ENCODE results near the gene DDAH2.
A peak's percentile ranks its signal among the peaks of the same experiment; 100 is the strongest.
"Not testable (repeated sequence)": the region's sequence is repeated elsewhere in the genome, so short reads cannot be mapped to it uniquely, and the experiment has no call there.

The DDAH2 gene

DNA sequence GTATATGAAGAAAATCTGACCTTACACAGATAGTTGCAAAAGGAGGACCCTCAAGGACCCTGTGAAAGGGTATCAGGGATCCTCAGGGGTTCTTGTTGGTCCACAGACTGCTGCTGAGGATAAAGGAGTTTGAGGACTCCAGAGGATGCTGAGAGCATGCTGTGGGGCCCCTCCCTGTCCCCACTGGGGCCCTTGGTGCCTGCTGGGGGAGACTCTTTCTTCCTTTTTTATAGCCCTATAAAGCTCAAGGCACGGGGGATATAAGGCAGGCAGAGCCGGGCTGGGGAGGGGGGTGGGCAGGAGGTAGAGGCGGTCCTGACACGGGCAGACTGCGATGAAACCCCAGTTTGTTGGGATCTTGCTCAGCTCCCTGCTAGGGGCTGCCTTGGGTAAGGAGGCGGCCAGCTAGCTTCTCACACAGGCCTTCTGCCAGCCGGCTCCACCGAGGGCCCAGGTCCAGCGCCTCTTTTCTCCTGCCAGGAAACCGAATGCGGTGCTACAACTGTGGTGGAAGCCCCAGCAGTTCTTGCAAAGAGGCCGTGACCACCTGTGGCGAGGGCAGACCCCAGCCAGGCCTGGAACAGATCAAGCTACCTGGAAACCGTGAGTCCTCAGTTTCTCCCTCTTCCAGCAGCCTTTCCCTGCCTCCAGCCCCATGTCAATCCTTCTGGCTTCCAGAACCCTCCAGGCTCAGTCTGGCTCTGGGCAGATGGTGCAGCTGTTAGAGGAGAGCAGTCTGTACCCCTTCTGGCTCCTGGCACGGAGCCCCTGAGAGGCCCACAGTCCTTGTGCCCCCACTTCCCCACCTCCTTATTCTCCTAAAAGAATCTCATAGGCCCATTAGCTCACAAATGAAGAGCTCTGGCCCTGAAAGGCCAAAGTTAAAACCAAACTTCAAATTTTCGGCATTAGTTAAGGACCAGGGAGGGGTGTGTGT lies 13.8 kb downstream of the DDAH2 start, which contains the start of gene LY6G6D:
LY6G6D (plus strand) TSS at position 327 of the 937 bp plus-strand sequence; CDS start at position 335, 8 bp downstream.
- H3K36me3 ChIP-seq (ENCODE audit: control insufficient read depth, low read depth, low read length), result no peaks in the 10 kb centered on the region
- H3K4me3 ChIP-seq (ENCODE audit: low read length), result peak within 1 kb of the TSS; percentile 21
- H3K9ac ChIP-seq (ENCODE audit: low read length), result peak within 1 kb of the TSS; percentile 9
- no peak within 1 kb of the TSS for H3K27ac ChIP-seq (ENCODE audit: low read length)
- H3K4me1 ChIP-seq (ENCODE audit: control insufficient read depth, low read depth, low read length), result peaks cover 38% of the 10 kb centered on the region
- no peaks in the 10 kb centered on the region for H3K9me3 ChIP-seq (ENCODE audit: control insufficient read depth, low read depth, low read length)
- no peaks in the 10 kb centered on the region for H3K27me3 ChIP-seq (ENCODE audit: control insufficient read depth, insufficient read depth, low read length)

- no peaks in the 10 kb centered on the region for H3K36me3 ChIP-seq (ENCODE audit: control insufficient read depth, low read depth, low read length)
- no peaks in the 10 kb centered on the region for H3K9me3 ChIP-seq (ENCODE audit: control insufficient read depth, low read depth, low read length)
- no peaks in the 10 kb centered on the region for H3K27me3 ChIP-seq (ENCODE audit: control insufficient read depth, insufficient read depth, low read length)
- H3K4me3 ChIP-seq (ENCODE audit: low read length), result peak overlapping the region; percentile 21
- peak overlapping the region; percentile 9 for H3K9ac ChIP-seq (ENCODE audit: low read length)
- no peak overlapping the region for H3K27ac ChIP-seq (ENCODE audit: low read length)
- H3K4me1 ChIP-seq (ENCODE audit: control insufficient read depth, low read depth, low read length), result peaks cover 38% of the 10 kb centered on the region
Observed at GRCh38 chr6:31713991-31714684, 15.0 kb downstream of the DDAH2 start.

DNA sequence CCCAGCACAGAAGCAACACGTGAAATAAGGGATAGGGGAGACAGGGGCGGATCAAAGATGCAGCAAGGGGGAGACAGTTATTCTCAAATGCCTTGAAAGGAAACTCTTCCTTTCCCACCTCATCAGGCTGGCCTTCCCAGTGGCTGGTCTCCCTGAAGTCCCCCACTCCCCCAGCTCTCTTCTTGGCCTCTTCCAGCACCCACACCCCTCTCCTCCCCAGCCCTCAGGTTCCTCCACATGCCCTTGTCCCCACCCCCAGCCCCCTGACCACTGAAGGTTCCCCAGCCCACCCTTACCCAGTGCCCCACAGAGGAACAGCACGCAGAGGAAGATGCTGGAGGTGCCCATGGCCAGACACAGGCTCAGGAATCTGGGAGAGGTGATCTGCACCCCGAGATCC lies 15.6 kb downstream of the DDAH2 start:
- no peak overlapping the region for H3K4me3 ChIP-seq (ENCODE audit: low read length)
- no peaks in the 10 kb centered on the region for H3K36me3 ChIP-seq (ENCODE audit: control insufficient read depth, low read depth, low read length)
- no peaks in the 10 kb centered on the region for H3K9me3 ChIP-seq (ENCODE audit: control insufficient read depth, low read depth, low read length)
- H3K9ac ChIP-seq (ENCODE audit: low read length), result no peak overlapping the region
- no peaks in the 10 kb centered on the region for H3K27me3 ChIP-seq (ENCODE audit: control insufficient read depth, insufficient read depth, low read length)
- H3K4me1 ChIP-seq (ENCODE audit: control insufficient read depth, low read depth, low read length), result peaks cover 33% of the 10 kb centered on the region
- H3K27ac ChIP-seq (ENCODE audit: low read length), result no peak overlapping the region

- H3K27ac ChIP-seq (ENCODE audit: low read length), result no peak overlapping the region
Observed at GRCh38 chr6:31712296-31712695, 16.8 kb downstream of the DDAH2 start.

DNA sequence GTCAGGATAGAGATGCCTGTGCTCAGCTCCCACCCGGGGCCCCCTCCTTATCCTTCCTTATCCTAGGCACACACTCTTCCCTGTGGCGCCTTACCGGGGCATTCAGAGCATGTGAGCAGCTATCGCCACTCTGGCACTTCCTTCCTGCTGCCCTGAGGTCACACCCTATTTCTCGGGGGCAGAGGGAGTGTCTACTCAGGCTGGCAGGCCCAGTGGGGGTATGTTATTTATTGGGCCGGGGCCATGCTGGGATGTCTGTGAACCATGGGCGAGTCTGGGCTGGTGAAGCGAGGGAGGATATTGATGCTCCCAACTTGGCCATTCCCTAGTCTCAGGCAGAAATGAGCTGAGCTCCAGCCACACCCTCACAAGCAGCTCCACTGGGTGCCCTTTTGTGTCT lies 17.9 kb downstream of the DDAH2 start:
- no peak overlapping the region for H3K27ac ChIP-seq (ENCODE audit: low read length)
- H3K4me1 ChIP-seq (ENCODE audit: control insufficient read depth, low read depth, low read length), result peaks cover 20% of the 10 kb centered on the region
- no peaks in the 10 kb centered on the region for H3K9me3 ChIP-seq (ENCODE audit: control insufficient read depth, low read depth, low read length)
- no peak overlapping the region for H3K9ac ChIP-seq (ENCODE audit: low read length)
- no peaks in the 10 kb centered on the region for H3K27me3 ChIP-seq (ENCODE audit: control insufficient read depth, insufficient read depth, low read length)
- H3K4me3 ChIP-seq (ENCODE audit: low read length), result no peak overlapping the region
- no peaks in the 10 kb centered on the region for H3K36me3 ChIP-seq (ENCODE audit: control insufficient read depth, low read depth, low read length)

More at GRCh38 chr6:31712296-31712695, 16.8 kb downstream of the DDAH2 start:
- Histone ChIP-seq H3K9ac (ENCODE audit: low read length) (no peak overlapping the region), H3K9me3 (ENCODE audit: control insufficient read depth, low read depth, low read length) (no peaks in the 10 kb centered on the region), H3K36me3 (ENCODE audit: control insufficient read depth, low read depth, low read length) (no peaks in the 10 kb centered on the region), H3K4me1 (ENCODE audit: control insufficient read depth, low read depth, low read length) (peaks cover 21% of the 10 kb centered on the region), H3K27me3 (ENCODE audit: control insufficient read depth, insufficient read depth, low read length) (no peaks in the 10 kb centered on the region), H3K4me3 (ENCODE audit: low read length) (no peak overlapping the region)

- Histone ChIP-seq H3K4me1 (ENCODE audit: control insufficient read depth, low read depth, low read length) (peaks cover 20% of the 10 kb centered on the region), H3K36me3 (ENCODE audit: control insufficient read depth, low read depth, low read length) (no peaks in the 10 kb centered on the region), H3K27ac (ENCODE audit: low read length) (no peak overlapping the region), H3K9ac (ENCODE audit: low read length) (no peak overlapping the region), H3K4me3 (ENCODE audit: low read length) (no peak overlapping the region), H3K27me3 (ENCODE audit: control insufficient read depth, insufficient read depth, low read length) (no peaks in the 10 kb centered on the region), H3K9me3 (ENCODE audit: control insufficient read depth, low read depth, low read length) (no peaks in the 10 kb centered on the region)
Observed at GRCh38 chr6:31710523-31711219, 18.4 kb downstream of the DDAH2 start.

DNA sequence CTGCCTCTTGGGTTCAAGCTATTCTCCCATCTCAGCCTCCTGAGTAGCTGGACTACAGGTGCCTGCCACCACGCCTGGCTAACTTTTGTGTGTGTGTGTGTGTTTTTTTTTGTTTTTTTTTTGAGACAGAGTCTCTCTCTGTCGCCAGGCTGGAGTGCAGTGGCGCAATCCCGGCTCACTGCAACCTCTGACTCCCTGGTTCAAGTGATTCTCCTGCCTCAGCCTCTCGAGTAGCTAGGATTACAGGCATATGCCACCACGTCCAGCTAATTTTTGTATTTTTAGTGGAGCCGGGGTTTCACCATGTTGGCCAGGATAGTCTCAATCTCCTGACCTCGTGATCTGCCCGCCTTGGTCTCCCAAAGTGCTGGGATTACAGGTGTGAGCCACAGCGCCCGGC lies 19.9 kb downstream of the DDAH2 start:
- not testable (repeated sequence) for H3K4me1 ChIP-seq (ENCODE audit: control insufficient read depth, low read depth, low read length); H3K27ac ChIP-seq (ENCODE audit: low read length); H3K4me3 ChIP-seq (ENCODE audit: low read length); H3K36me3 ChIP-seq (ENCODE audit: control insufficient read depth, low read depth, low read length); H3K27me3 ChIP-seq (ENCODE audit: control insufficient read depth, insufficient read depth, low read length); H3K9me3 ChIP-seq (ENCODE audit: control insufficient read depth, low read depth, low read length); H3K9ac ChIP-seq (ENCODE audit: low read length)

DNA sequence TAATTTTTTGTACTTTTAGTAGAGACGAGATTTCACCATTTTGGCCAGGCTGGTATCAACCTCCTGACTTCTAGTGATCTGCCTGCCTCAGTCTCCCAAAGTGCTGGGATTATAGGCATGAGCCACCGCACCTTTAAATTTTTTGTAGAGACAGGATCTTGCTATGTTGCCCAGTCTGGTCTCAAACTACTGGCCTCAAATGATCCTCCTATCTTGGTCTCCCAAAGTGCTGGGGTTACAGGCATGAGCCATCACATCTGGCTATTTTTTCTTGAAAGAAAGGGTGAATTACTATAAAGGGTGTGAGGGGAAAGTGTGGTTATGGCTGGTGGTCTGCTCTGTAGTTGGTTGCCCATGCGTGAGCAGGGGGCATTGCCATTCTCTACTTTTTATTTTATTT lies 20.9 kb downstream of the DDAH2 start:
- Histone ChIP-seq H3K4me3 (ENCODE audit: low read length) (no peak overlapping the region), H3K27ac (ENCODE audit: low read length) (no peak overlapping the region), H3K9ac (ENCODE audit: low read length) (no peak overlapping the region), H3K9me3 (ENCODE audit: control insufficient read depth, low read depth, low read length) (no peaks in the 10 kb centered on the region), H3K27me3 (ENCODE audit: control insufficient read depth, insufficient read depth, low read length) (no peaks in the 10 kb centered on the region), H3K4me1 (ENCODE audit: control insufficient read depth, low read depth, low read length) (no peaks in the 10 kb centered on the region), H3K36me3 (ENCODE audit: control insufficient read depth, low read depth, low read length) (no peaks in the 10 kb centered on the region)

DNA sequence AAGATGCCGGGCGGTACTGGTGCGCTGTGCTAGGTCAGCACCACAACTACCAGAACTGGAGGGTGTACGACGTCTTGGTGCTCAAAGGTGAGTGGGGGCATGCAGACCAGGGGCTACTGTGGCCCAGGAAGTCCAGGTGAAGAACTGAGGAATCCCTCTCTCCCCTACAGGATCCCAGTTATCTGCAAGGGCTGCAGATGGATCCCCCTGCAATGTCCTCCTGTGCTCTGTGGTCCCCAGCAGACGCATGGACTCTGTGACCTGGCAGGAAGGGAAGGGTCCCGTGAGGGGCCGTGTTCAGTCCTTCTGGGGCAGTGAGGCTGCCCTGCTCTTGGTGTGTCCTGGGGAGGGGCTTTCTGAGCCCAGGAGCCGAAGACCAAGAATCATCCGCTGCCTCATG lies 21.4 kb downstream of the DDAH2 start:
- Histone ChIP-seq H3K36me3 (ENCODE audit: control insufficient read depth, low read depth, low read length) (no peaks in the 10 kb centered on the region), H3K4me3 (ENCODE audit: low read length) (no peak overlapping the region), H3K9ac (ENCODE audit: low read length) (no peak overlapping the region), H3K27ac (ENCODE audit: low read length) (no peak overlapping the region), H3K27me3 (ENCODE audit: control insufficient read depth, insufficient read depth, low read length) (no peaks in the 10 kb centered on the region), H3K4me1 (ENCODE audit: control insufficient read depth, low read depth, low read length) (no peaks in the 10 kb centered on the region), H3K9me3 (ENCODE audit: control insufficient read depth, low read depth, low read length) (no peaks in the 10 kb centered on the region)

GRCh38 chr6:31706599-31706998 lies 22.5 kb downstream of the DDAH2 start, which contains the start of gene LY6G6F:
LY6G6F (plus strand) TSS chr6:31706866; CDS start chr6:31706907, 41 bp downstream.
- H3K4me3 ChIP-seq (ENCODE audit: low read length), result no peak within 1 kb of the TSS
- no peak within 1 kb of the TSS for H3K9ac ChIP-seq (ENCODE audit: low read length)
- H3K9me3 ChIP-seq (ENCODE audit: control insufficient read depth, low read depth, low read length), result no peaks in the 10 kb centered on the region
- H3K27ac ChIP-seq (ENCODE audit: low read length), result no peak within 1 kb of the TSS
- no peaks in the 10 kb centered on the region for H3K27me3 ChIP-seq (ENCODE audit: control insufficient read depth, insufficient read depth, low read length)
- H3K36me3 ChIP-seq (ENCODE audit: control insufficient read depth, low read depth, low read length), result no peaks in the 10 kb centered on the region
- H3K4me1 ChIP-seq (ENCODE audit: control insufficient read depth, low read depth, low read length), result no peaks in the 10 kb centered on the region

GRCh38 chr6:31705931-31706330 lies 23.2 kb downstream of the DDAH2 start:
- Histone ChIP-seq H3K27ac (ENCODE audit: low read length) (no peak overlapping the region), H3K27me3 (ENCODE audit: control insufficient read depth, insufficient read depth, low read length) (no peaks in the 10 kb centered on the region), H3K36me3 (ENCODE audit: control insufficient read depth, low read depth, low read length) (no peaks in the 10 kb centered on the region), H3K9ac (ENCODE audit: low read length) (no peak overlapping the region), H3K4me1 (ENCODE audit: control insufficient read depth, low read depth, low read length) (no peaks in the 10 kb centered on the region), H3K4me3 (ENCODE audit: low read length) (no peak overlapping the region), H3K9me3 (ENCODE audit: control insufficient read depth, low read depth, low read length) (no peaks in the 10 kb centered on the region)

Measured in iPS-18a (cell line).